PC-3 (cell line): Measurements from ENCODE around the gene LDHD. TPM values are rescaled to one million over a fixed set of nuclear protein-coding genes. Genes with fewer than 3 reads are reported as not detected.

Experiments
- ATAC-seq: fragments of 200-7000 bp; cut with Tn5 transposase; 2 replicates; pipeline ENCODE4 v1.9.1; 2020; ENCODE audit warnings: mild to moderate bottlenecking, moderate library complexity
- BruUV-seq: library from RNA; stranded (reverse); fragments of 400-500 nt; replicated peaks from 2 replicates; lab custom pipeline; 2021; lab: Mats Ljungman, UMichigan
- CTCF ChIA-PET: fragments of 300-600 bp; sonication (Branson Sonifier 250); formaldehyde crosslinking; loops from one replicate; lab custom pipeline; 2022; ENCODE audit warnings: antibody characterized with exemption; lab: Charles Lee
- POLR2A ChIA-PET: fragments of 300-600 bp; sonication (Branson Sonifier 250); formaldehyde crosslinking; loops from one replicate; lab custom pipeline; 2022; ENCODE audit warnings: antibody characterized with exemption; ENCODE audit not compliant: unreplicated experiment; lab: Charles Lee
- DNase-seq: peaks from one replicate; pipeline ENCODE4 v3.0.0-alpha.2; 2015
- H2AFZ ChIP-seq: fragments of 300-600 bp; sonication (generic); 2 replicates; pipeline ENCODE4 v1.6.0; 2016; ENCODE audit warnings: antibody characterized with exemption, low read length
- H3F3A ChIP-seq: fragments of 300-600 bp; sonication (generic); one replicate; pipeline ENCODE4 v1.6.0; 2017; ENCODE audit warnings: antibody characterized with exemption, low read length, control low read depth, mild to moderate bottlenecking; ENCODE audit not compliant: unreplicated experiment
- H3K27ac ChIP-seq: fragments of 300-600 bp; sonication (generic); 2 replicates; pipeline ENCODE4 v1.5.1; 2016; ENCODE audit warnings: mild to moderate bottlenecking, low read length
- H3K27me3 ChIP-seq: fragments of 300-600 bp; sonication (generic); 2 replicates; pipeline ENCODE4 v1.6.1; 2016; ENCODE audit warnings: low read length, mixed read lengths
- H3K36me3 ChIP-seq: fragments of 300-600 bp; sonication (generic); 2 replicates; pipeline ENCODE4 v1.6.1; 2016; ENCODE audit warnings: low read depth, mixed run types, low read length, mixed read lengths
- H3K4me1 ChIP-seq: fragments of 300-600 bp; sonication (generic); 2 replicates; pipeline ENCODE4 v1.5.1; 2016; ENCODE audit warnings: low read length; ENCODE audit not compliant: insufficient read depth
- H3K4me2 ChIP-seq: fragments of 300-600 bp; sonication (generic); 2 replicates; pipeline ENCODE4 v1.6.0; 2016; ENCODE audit warnings: low read length
- H3K4me3 ChIP-seq: fragments of 300-600 bp; sonication (generic); 2 replicates; pipeline ENCODE4 v1.5.1; 2016; ENCODE audit warnings: mild to moderate bottlenecking, low read length, mixed read lengths
- H3K79me2 ChIP-seq: fragments of 300-600 bp; sonication (generic); 2 replicates; pipeline ENCODE4 v1.6.1; 2017; ENCODE audit warnings: low read length, mixed read lengths
- H3K9ac ChIP-seq: fragments of 300-600 bp; sonication (generic); 2 replicates; pipeline ENCODE4 v1.6.0; 2016; ENCODE audit warnings: mild to moderate bottlenecking, low read length
- H3K9me2 ChIP-seq: fragments of 300-600 bp; sonication (generic); replicated peaks from 2 replicates; pipeline ENCODE4 v1.6.1; 2016; ENCODE audit warnings: mixed run types, low read length, mixed read lengths
- H3K9me3 ChIP-seq: fragments of 300-600 bp; sonication (generic); 2 replicates; pipeline ENCODE4 v1.6.1; 2016; ENCODE audit warnings: low read length, mixed read lengths
- H4K20me1 ChIP-seq: fragments of 300-600 bp; sonication (generic); 2 replicates; pipeline ENCODE4 v1.6.1; 2016; ENCODE audit warnings: low read length, mixed read lengths
- EZH2 ChIP-seq: fragments of 300-600 bp; sonication (generic); IDR thresholded peaks from one replicate; pipeline ENCODE4 v1.6.1; 2017; ENCODE audit warnings: antibody characterized with exemption, mild to moderate bottlenecking, low read length; ENCODE audit not compliant: unreplicated experiment
- EZH2phosphoT487 ChIP-seq: fragments of 300-600 bp; sonication (generic); IDR thresholded peaks from 2 replicates; pipeline ENCODE4 v1.6.1; 2018; ENCODE audit warnings: mild to moderate bottlenecking, antibody characterized with exemption, low read length, borderline replicate concordance
- intact Hi-C: fragments of 100-400 bp; cut with micrococcal nuclease; formaldehyde crosslinking; loops from 2 replicates; pipeline ENCODE4 v1.9.0; 2023
- total RNA-seq: library from RNA; depleted of rRNA; stranded (reverse); fragments of >200 nt; gene quantifications from 2 replicates; pipeline ENCODE4 v1.2.3, GENCODE V29; 2014
- TF ChIP-seq, protein P1 (sequence below): fragments of 300-600 bp; sonication (generic); conservative IDR thresholded peaks from 2 replicates; pipeline ENCODE4 v1.5.1; 2017; ENCODE audit warnings: antibody characterized with exemption, low read depth, mild to moderate bottlenecking, low read length

The LDHD gene
- total RNA-seq, 1 experiment from 2014 or later: 3.1 TPM

- CTCF ChIA-PET: no interaction called here
- no peaks in the 10 kb centered on the region for H3K36me3 ChIP-seq
- no TSS peak for BruUV-seq
- H4K20me1 ChIP-seq: no peaks in the 10 kb centered on the region
- DNase-seq (no peak), ATAC-seq (no peak)
- peaks cover 4% of the 10 kb centered on the region; the same call in 1 of the 2 replicates for H3K79me2 ChIP-seq
- H3K27ac ChIP-seq: no peak overlapping the region
- H3K4me2 ChIP-seq: no peak overlapping the region
- POLR2A ChIA-PET: no interaction called here
- peaks cover 3% of the 10 kb centered on the region for H3F3A ChIP-seq
- H3K9ac ChIP-seq: no peak overlapping the region
- no peaks in the 10 kb centered on the region for H3K9me2 ChIP-seq
- no peak overlapping the region for H2AFZ ChIP-seq
- intact Hi-C loops: no loop called here
- peaks cover 30% of the 10 kb centered on the region for H3K4me1 ChIP-seq
- TF ChIP-seq EZH2phosphoT487 (no peak), EZH2 (no peak)
- TF ChIP-seq, protein P1, sequence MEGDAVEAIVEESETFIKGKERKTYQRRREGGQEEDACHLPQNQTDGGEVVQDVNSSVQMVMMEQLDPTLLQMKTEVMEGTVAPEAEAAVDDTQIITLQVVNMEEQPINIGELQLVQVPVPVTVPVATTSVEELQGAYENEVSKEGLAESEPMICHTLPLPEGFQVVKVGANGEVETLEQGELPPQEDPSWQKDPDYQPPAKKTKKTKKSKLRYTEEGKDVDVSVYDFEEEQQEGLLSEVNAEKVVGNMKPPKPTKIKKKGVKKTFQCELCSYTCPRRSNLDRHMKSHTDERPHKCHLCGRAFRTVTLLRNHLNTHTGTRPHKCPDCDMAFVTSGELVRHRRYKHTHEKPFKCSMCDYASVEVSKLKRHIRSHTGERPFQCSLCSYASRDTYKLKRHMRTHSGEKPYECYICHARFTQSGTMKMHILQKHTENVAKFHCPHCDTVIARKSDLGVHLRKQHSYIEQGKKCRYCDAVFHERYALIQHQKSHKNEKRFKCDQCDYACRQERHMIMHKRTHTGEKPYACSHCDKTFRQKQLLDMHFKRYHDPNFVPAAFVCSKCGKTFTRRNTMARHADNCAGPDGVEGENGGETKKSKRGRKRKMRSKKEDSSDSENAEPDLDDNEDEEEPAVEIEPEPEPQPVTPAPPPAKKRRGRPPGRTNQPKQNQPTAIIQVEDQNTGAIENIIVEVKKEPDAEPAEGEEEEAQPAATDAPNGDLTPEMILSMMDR: no peak
- no peak overlapping the region for H3K4me3 ChIP-seq
- no peaks in the 10 kb centered on the region for H3K27me3 ChIP-seq
- no peaks in the 10 kb centered on the region for H3K9me3 ChIP-seq
Observed at GRCh38 chr16:75113541-75114121, 2.9 kb downstream of the LDHD start.

DNA sequence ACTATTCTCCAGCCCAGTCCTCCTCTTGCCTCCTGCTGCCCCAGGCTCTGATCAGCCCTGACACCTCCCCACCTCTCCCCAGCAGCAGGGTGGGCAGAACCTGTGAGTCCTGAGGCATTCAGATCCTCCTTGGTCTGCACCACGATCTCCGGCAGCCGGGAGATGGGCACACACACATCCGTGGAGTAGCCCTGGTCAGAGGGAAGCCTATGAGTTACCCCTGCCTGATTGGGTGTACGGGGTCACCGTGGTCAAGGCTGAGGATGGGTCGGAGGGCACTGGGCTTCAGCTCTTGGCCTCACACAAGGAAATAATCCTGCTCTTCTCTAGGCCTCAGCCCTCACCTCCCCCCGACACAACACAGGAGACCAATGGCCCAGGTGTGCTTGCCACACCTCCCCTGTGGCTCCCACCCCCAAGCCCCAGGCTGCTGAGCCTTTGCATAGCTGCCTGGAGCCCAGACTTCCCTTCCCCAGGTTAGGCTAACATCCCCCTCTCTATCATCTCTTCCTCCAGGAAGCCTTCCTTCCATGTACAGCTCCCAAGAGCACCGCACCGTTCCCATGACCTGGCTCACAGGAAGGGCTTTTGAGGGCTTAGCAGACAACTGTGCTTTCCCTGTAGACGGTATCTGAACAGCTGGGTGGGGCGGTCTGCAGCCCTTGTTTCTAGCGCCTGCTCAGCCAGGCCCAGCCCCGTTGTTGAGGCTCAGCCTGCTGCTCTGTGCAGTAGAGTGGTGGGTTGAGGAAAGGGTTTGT lies 3.7 kb downstream of the LDHD start:
- TF ChIP-seq EZH2: no peak
- no peak for TF ChIP-seq EZH2phosphoT487
- TF ChIP-seq, protein P1: no peak
- Histone ChIP-seq H3K9me2 (no peaks in the 10 kb centered on the region), H3K79me2 (peaks cover 4% of the 10 kb centered on the region; the same call in 1 of the 2 replicates), H3K4me1 (peaks cover 37% of the 10 kb centered on the region), H3K9ac (no peak overlapping the region), H3F3A (peaks cover 3% of the 10 kb centered on the region), H3K9me3 (no peaks in the 10 kb centered on the region), H3K4me3 (no peak overlapping the region), H3K4me2 (no peak overlapping the region), H3K36me3 (no peaks in the 10 kb centered on the region), H3K27me3 (no peaks in the 10 kb centered on the region), H2AFZ (no peak overlapping the region), H3K27ac (no peak overlapping the region), H4K20me1 (no peaks in the 10 kb centered on the region)
- no peak for DNase-seq
- ChIA-PET CTCF (no interaction called here), POLR2A (no interaction called here)
- no peak for ATAC-seq
- no TSS peak for BruUV-seq
- intact Hi-C loops: no loop called here
